DOHH2 (cell line): ENCODE measurements around the gene TCP11L1.

ENCODE experiments used
- CTCF ChIP-seq: fragments of 200-600 bp; sonication (generic); IDR thresholded peaks from one replicate; pipeline ENCODE4 v1.5.1; 2014; ENCODE audit warnings: antibody characterized with exemption, mild to moderate bottlenecking, low read depth, low read length; ENCODE audit not compliant: poor library complexity, severe bottlenecking
- EZH2phosphoT487 ChIP-seq: fragments of 200-600 bp; sonication (generic); IDR thresholded peaks from 2 replicates; pipeline ENCODE4 v1.6.1; 2017; ENCODE audit warnings: borderline replicate concordance, mild to moderate bottlenecking, antibody characterized with exemption, low read length, moderate library complexity, mixed read lengths

GRCh38 chr11:33027846-33028536, 11.4 kb upstream of the TCP11L1 start:
- no peak for TF ChIP-seq EZH2phosphoT487
- no peak for TF ChIP-seq CTCF
